B cell (primary cell): Measurements from ENCODE around the gene MARS1. TPM values are rescaled to one million over a fixed set of nuclear protein-coding genes. Genes with fewer than 3 reads are reported as not detected.

ENCODE experiments used
- ATAC-seq: fragments of 200-7000 bp; cut with Tn5 transposase; one replicate; pipeline ENCODE4 v1.10.0; 2021; ENCODE audit warnings: low read depth, mild to moderate bottlenecking, moderate number of reproducible peaks, moderate library complexity
- CTCF ChIA-PET: fragments of 350-600 bp; sonication (Branson Sonifier 250); formaldehyde crosslinking; loops from one replicate; lab custom pipeline; 2021; ENCODE audit warnings: antibody characterized with exemption, inconsistent platforms; lab: Charles Lee
- POLR2A ChIA-PET: fragments of 350-600 bp; sonication (Branson Sonifier 250); formaldehyde crosslinking; loops from one replicate; lab custom pipeline; 2021; ENCODE audit warnings: antibody characterized with exemption; lab: Charles Lee
- DNase-seq: peaks from one replicate; pipeline ENCODE4 v3.0.0; 2013
- H2AFZ ChIP-seq: 2 replicates; pipeline ENCODE4 v1.6.1; 2012; ENCODE audit warnings: mild to moderate bottlenecking, low read depth, low read length; ENCODE audit not compliant: insufficient read depth, poor library complexity, severe bottlenecking
- H3K27ac ChIP-seq, 2 donors: 1 replicate in 1 of 2; 2 replicates in 1 of 2; pipeline ENCODE4 v1.5.1; 2012 to 2013; ENCODE audit warnings: low read length in 2 of 2, mild to moderate bottlenecking in 2 of 2, moderate library complexity in 1 of 2
- H3K27me3 ChIP-seq, 4 experiments: fragments of 200-600 bp in 1 of 4; sonication (generic) in 1 of 4; replicated peaks in 1 of 4; 1 replicate in 2 of 4; 2 replicates in 2 of 4; pipeline versions ENCODE4 v1.6.1 to v1.7.0; 2013 to 2016; ENCODE audit warnings: low read length in 3 of 4, mild to moderate bottlenecking in 2 of 4, mixed read lengths in 1 of 4, moderate library complexity in 1 of 4; ENCODE audit not compliant: insufficient read depth in 4 of 4, control insufficient read depth in 3 of 4; ENCODE audit errors: control extremely low read depth in 1 of 4
- H3K36me3 ChIP-seq, 2 experiments: replicated peaks in 1 of 2; 1 replicate in 1 of 2; 2 replicates in 1 of 2; pipeline versions ENCODE4 v1.6.1 to v1.7.1; 2013; ENCODE audit warnings: low read length in 1 of 2; ENCODE audit not compliant: insufficient read depth in 2 of 2, control insufficient read depth in 1 of 2; ENCODE audit errors: control extremely low read depth in 1 of 2, extremely low read depth in 1 of 2
- H3K4me1 ChIP-seq, 2 donors: fragments of 200-600 bp in 1 of 2; sonication (generic) in 1 of 2; 1 replicate in 1 of 2; 2 replicates in 1 of 2; pipeline versions ENCODE4 v1.5.1 to v1.6.1; 2013 to 2017; ENCODE audit warnings: low read length in 2 of 2; ENCODE audit not compliant: control insufficient read depth in 2 of 2, insufficient read depth in 2 of 2
- H3K4me2 ChIP-seq: replicated peaks from 2 replicates; pipeline ENCODE3; 2012; ENCODE audit warnings: mild to moderate bottlenecking, low read depth, low read length; ENCODE audit not compliant: poor library complexity, severe bottlenecking
- H3K4me3 ChIP-seq, 5 experiments: fragments of 200-600 bp in 1 of 5; sonication (generic) in 1 of 5; 1 replicate in 3 of 5; 2 replicates in 2 of 5; pipeline versions ENCODE4 v1.5.1 to v1.7.0; 2011 to 2016; ENCODE audit warnings: low read length in 4 of 5, mild to moderate bottlenecking in 4 of 5, low read depth in 2 of 5, control low read depth in 1 of 5, moderate library complexity in 1 of 5; ENCODE audit not compliant: insufficient read depth in 1 of 5; ENCODE audit errors: control extremely low read depth in 1 of 5, extremely low read depth in 1 of 5
- H3K79me2 ChIP-seq: fragments of 200-600 bp; sonication (generic); one replicate; pipeline ENCODE4 v1.6.0; 2016; ENCODE audit warnings: low read length; ENCODE audit not compliant: control insufficient read depth, insufficient read depth
- H3K9ac ChIP-seq: fragments of 200-600 bp; sonication (generic); 2 replicates; pipeline ENCODE4 v1.6.1; 2017; ENCODE audit warnings: mild to moderate bottlenecking, low read length, moderate library complexity
- H3K9me3 ChIP-seq, 3 donors: one replicate each; pipeline versions ENCODE4 v1.6.1 to v1.7.1; 2013; ENCODE audit warnings: low read length in 2 of 3; ENCODE audit not compliant: control insufficient read depth in 2 of 3, insufficient read depth in 1 of 3; ENCODE audit errors: control extremely low read depth in 1 of 3
- H4K20me1 ChIP-seq: 2 replicates; pipeline ENCODE4 v1.6.0; 2012; ENCODE audit warnings: mild to moderate bottlenecking, low read length; ENCODE audit not compliant: insufficient read depth, control insufficient read depth, poor library complexity, severe bottlenecking
- H3K27ac Mint-ChIP-seq: one replicate; pipeline ENCODE4 v1.8.0; 2021; ENCODE audit warnings: mixed read lengths
- H3K27me3 Mint-ChIP-seq: one replicate; pipeline ENCODE4 v1.8.0; 2021; ENCODE audit warnings: mixed read lengths
- H3K4me1 Mint-ChIP-seq: one replicate; pipeline ENCODE4 v1.8.0; 2021; ENCODE audit warnings: mixed read lengths
- H3K4me3 Mint-ChIP-seq: one replicate; pipeline ENCODE4 v1.8.0; 2021; ENCODE audit warnings: mixed read lengths
- H3K9me3 Mint-ChIP-seq: one replicate; pipeline ENCODE4 v1.8.0; 2022; ENCODE audit warnings: mixed read lengths; ENCODE audit not compliant: insufficient read depth
- EZH2 ChIP-seq: IDR thresholded peaks from 2 replicates; pipeline ENCODE4 v1.6.1; 2012; ENCODE audit warnings: borderline replicate concordance, low read depth, mild to moderate bottlenecking, moderate library complexity, low read length; ENCODE audit not compliant: insufficient read depth, poor library complexity, severe bottlenecking
- WGBS: methylation state at CpG from one replicate; pipeline ENCODE4 v1.1.5; 2013; ENCODE audit warnings: missing lambda C conversion rate; ENCODE audit not compliant: insufficient coverage; 5-methylcytosine and 5-hydroxymethylcytosine counted together
- intact Hi-C: fragments of 100-400 bp; cut with micrococcal nuclease; formaldehyde crosslinking; loops from one replicate; pipeline ENCODE4 v1.10.0; 2022
- polyA plus RNA-seq: library from polyadenylated mRNA; depleted of rRNA; stranded (reverse); fragments of >200 nt; gene quantifications from 2 replicates; pipeline ENCODE4 v1.2.3, GENCODE V29; 2012
- total RNA-seq, 2 donors: library from RNA; stranded (reverse); fragments of 120-200 nt in 1 of 2; gene quantifications; 1 replicate in 1 of 2; 2 replicates in 1 of 2; pipeline versions ENCODE4 v1.2.3 to v1.2.4, GENCODE V29; 2013 to 2022
- TF ChIP-seq, protein P1 (sequence below): fragments of 200-600 bp; IDR thresholded peaks from one replicate; pipeline ENCODE4 v1.8.0; 2022; ENCODE audit warnings: antibody characterized with exemption, mild to moderate bottlenecking

Gene MARS1
- total and polyA plus RNA-seq, 2 donors (not counting 1 experiment from before 2014, with no cell fraction given): 158 to 193 TPM

DNA sequence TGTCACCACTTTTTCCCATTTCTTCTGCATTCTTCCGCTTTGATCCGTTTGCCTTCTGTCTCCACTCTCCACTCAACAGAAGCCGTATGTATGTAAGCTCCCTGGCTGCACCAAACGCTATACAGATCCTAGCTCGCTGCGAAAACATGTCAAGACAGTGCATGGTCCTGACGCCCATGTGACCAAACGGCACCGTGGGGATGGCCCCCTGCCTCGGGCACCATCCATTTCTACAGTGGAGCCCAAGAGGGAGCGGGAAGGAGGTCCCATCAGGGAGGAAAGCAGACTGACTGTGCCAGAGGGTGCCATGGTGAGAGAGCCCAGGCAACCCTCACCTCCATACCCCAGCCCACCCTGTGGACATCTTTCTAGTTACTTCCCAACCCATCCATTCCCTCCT is 20.0 kb upstream of the MARS1 start:
- Histone ChIP-seq H3K27me3 (no peaks in the 10 kb centered on the region), H4K20me1 (peaks cover 11% of the 10 kb centered on the region), H3K4me1 (peaks cover 8 to 17% of the 10 kb centered on the region in 2 donors), H3K9ac (no peak overlapping the region), H3K79me2 (peaks cover 8% of the 10 kb centered on the region), H3K36me3 (peaks cover 0 to 45% of the 10 kb centered on the region in 2 experiments), H3K4me2 (no peak overlapping the region), H3K9me3 (no peaks in the 10 kb centered on the region), H3K4me3 (no peak overlapping the region), H2AFZ (no peak overlapping the region), H3K27ac (no peak overlapping the region)
- ChIA-PET POLR2A (no interaction called here), CTCF (no interaction called here)
- Mint-ChIP-seq H3K27me3 (no peaks in the 10 kb centered on the region), H3K27ac (peak overlapping the region; percentile 10), H3K4me1 (peaks cover 15% of the 10 kb centered on the region), H3K9me3 (no peaks in the 10 kb centered on the region), H3K4me3 (no peak overlapping the region)
- DNase-seq (no peak), ATAC-seq (no peak)
- intact Hi-C loops: no loop called here
- TF ChIP-seq, protein P1, sequence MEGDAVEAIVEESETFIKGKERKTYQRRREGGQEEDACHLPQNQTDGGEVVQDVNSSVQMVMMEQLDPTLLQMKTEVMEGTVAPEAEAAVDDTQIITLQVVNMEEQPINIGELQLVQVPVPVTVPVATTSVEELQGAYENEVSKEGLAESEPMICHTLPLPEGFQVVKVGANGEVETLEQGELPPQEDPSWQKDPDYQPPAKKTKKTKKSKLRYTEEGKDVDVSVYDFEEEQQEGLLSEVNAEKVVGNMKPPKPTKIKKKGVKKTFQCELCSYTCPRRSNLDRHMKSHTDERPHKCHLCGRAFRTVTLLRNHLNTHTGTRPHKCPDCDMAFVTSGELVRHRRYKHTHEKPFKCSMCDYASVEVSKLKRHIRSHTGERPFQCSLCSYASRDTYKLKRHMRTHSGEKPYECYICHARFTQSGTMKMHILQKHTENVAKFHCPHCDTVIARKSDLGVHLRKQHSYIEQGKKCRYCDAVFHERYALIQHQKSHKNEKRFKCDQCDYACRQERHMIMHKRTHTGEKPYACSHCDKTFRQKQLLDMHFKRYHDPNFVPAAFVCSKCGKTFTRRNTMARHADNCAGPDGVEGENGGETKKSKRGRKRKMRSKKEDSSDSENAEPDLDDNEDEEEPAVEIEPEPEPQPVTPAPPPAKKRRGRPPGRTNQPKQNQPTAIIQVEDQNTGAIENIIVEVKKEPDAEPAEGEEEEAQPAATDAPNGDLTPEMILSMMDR: no peak
- TF ChIP-seq EZH2: no peak
- over 99% methylated on average over 11 of the region's 11 CpGs for WGBS

DNA sequence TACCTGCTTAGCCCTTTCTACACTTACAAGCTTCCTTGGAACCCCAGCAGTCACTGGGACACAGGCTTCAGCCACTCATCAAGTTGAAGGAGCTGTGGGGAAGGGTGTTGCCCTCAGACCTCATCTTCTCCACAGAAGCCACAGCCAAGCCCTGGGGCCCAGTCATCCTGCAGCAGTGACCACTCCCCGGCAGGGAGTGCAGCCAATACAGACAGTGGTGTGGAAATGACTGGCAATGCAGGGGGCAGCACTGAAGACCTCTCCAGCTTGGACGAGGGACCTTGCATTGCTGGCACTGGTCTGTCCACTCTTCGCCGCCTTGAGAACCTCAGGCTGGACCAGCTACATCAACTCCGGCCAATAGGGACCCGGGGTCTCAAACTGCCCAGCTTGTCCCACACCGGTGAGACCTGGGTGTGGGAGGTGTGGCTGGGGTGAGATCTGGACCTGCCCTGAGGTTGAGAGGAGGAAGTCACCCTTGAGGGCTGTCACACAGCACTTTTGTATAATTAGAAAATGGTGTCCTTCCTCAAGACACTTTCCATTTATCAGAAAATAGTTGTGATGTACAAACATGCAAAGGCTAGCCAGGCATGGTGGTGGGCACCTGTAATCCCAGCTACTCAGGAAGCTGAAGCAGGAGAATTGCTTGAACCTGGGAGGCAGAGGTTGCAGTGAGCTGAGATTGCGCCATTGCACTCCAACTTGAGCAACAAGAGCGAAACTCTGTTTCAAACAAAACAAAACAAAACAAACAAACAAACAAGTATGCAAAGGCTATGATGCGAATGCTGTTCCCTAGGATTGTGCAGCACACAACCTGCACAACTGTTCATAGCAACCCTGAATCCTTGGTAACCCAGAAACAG is 18.3 kb upstream of the MARS1 start:
- 97% methylated on average over 8 of the region's 10 CpGs for WGBS
- no peaks in the 10 kb centered on the region for H3K27me3 ChIP-seq
- Mint-ChIP-seq H3K9me3 (no peaks in the 10 kb centered on the region), H3K27ac (peak overlapping the region; percentile 32), H3K4me1 (peaks cover 21% of the 10 kb centered on the region), H3K27me3 (no peaks in the 10 kb centered on the region), H3K4me3 (no peak overlapping the region)
- no peak overlapping the region for H3K9ac ChIP-seq
- ATAC-seq (no peak), DNase-seq (no peak)
- no peaks in the 10 kb centered on the region for H3K9me3 ChIP-seq
- H3K36me3 ChIP-seq: peaks cover 2 to 58% of the 10 kb centered on the region in 2 experiments
- no peak overlapping the region for H3K27ac ChIP-seq
- H3K79me2 ChIP-seq: peaks cover 17% of the 10 kb centered on the region
- ChIA-PET CTCF (interaction anchor here (0.8 to 1.1 kb wide), 2 partner anchors 11 to 16 kb away, joined by 3 to 5 read pairs; no protein-coding TSS in a partner anchor), POLR2A (interaction anchor here (0.7 kb wide), 1 partner anchor 57 kb away, joined by 3 read pairs; no protein-coding TSS in a partner anchor)
- H4K20me1 ChIP-seq: peaks cover 16% of the 10 kb centered on the region
- TF ChIP-seq, protein P1: no peak
- no peak for TF ChIP-seq EZH2
- intact Hi-C loops: no loop called here
- H3K4me2 ChIP-seq: no peak overlapping the region
- H2AFZ ChIP-seq: no peak overlapping the region
- peaks cover 12 to 17% of the 10 kb centered on the region in 2 donors for H3K4me1 ChIP-seq
- H3K4me3 ChIP-seq: no peak overlapping the region
